Astrocyte (in vitro differentiated cells and primary cell): ENCODE results near the gene GALNT17.

Experiments
- EZH2 ChIP-seq: IDR thresholded peaks from 2 replicates; pipeline ENCODE4 v1.6.1; 2012; ENCODE audit warnings: mild to moderate bottlenecking, low read length, inconsistent platforms; ENCODE audit not compliant: insufficient read depth
- TF ChIP-seq, protein P1 (sequence below): IDR thresholded peaks from 2 replicates; pipeline ENCODE4 v1.5.1; 2011; ENCODE audit warnings: low read depth, mild to moderate bottlenecking, inconsistent platforms, low read length, moderate library complexity; ENCODE audit not compliant: insufficient read depth

DNA sequence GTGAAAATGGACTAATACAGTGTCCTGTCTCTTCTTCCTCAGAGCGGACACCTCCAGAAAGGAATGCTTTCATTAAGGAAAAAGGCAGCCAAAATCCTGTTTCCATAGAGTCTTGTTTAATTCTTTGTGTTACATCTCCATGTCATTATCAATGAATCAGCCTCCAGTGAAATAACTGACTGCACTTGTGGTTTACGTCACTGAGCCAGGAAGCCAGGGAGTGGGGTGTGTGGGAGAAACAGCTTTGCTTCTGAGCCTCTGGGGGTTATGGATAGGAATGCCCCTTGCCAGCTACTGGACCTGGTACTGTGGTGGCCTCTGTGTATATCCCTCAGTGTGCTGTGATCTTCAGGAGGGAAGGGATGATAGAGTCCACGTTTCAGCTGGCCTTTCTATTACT lies 416.8 kb downstream of the GALNT17 start:
- TF ChIP-seq, protein P1, sequence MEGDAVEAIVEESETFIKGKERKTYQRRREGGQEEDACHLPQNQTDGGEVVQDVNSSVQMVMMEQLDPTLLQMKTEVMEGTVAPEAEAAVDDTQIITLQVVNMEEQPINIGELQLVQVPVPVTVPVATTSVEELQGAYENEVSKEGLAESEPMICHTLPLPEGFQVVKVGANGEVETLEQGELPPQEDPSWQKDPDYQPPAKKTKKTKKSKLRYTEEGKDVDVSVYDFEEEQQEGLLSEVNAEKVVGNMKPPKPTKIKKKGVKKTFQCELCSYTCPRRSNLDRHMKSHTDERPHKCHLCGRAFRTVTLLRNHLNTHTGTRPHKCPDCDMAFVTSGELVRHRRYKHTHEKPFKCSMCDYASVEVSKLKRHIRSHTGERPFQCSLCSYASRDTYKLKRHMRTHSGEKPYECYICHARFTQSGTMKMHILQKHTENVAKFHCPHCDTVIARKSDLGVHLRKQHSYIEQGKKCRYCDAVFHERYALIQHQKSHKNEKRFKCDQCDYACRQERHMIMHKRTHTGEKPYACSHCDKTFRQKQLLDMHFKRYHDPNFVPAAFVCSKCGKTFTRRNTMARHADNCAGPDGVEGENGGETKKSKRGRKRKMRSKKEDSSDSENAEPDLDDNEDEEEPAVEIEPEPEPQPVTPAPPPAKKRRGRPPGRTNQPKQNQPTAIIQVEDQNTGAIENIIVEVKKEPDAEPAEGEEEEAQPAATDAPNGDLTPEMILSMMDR: no peak
- no peak for TF ChIP-seq EZH2
